GM21723 (cell line): ENCODE measurements around the gene SETD5.

Source experiments
- ATAC-seq: cut with Tn5 transposase; IDR thresholded peaks from one replicate; pipeline ENCODE4 v1.9.1; 2021; ENCODE audit warnings: mild to moderate bottlenecking, moderate library complexity; ENCODE audit not compliant: unreplicated experiment

Gene SETD5, protein sequence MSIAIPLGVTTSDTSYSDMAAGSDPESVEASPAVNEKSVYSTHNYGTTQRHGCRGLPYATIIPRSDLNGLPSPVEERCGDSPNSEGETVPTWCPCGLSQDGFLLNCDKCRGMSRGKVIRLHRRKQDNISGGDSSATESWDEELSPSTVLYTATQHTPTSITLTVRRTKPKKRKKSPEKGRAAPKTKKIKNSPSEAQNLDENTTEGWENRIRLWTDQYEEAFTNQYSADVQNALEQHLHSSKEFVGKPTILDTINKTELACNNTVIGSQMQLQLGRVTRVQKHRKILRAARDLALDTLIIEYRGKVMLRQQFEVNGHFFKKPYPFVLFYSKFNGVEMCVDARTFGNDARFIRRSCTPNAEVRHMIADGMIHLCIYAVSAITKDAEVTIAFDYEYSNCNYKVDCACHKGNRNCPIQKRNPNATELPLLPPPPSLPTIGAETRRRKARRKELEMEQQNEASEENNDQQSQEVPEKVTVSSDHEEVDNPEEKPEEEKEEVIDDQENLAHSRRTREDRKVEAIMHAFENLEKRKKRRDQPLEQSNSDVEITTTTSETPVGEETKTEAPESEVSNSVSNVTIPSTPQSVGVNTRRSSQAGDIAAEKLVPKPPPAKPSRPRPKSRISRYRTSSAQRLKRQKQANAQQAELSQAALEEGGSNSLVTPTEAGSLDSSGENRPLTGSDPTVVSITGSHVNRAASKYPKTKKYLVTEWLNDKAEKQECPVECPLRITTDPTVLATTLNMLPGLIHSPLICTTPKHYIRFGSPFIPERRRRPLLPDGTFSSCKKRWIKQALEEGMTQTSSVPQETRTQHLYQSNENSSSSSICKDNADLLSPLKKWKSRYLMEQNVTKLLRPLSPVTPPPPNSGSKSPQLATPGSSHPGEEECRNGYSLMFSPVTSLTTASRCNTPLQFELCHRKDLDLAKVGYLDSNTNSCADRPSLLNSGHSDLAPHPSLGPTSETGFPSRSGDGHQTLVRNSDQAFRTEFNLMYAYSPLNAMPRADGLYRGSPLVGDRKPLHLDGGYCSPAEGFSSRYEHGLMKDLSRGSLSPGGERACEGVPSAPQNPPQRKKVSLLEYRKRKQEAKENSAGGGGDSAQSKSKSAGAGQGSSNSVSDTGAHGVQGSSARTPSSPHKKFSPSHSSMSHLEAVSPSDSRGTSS (N-terminal part only)

GRCh38 chr3:9397332-9397905 is at the start of gene SETD5:
TSS of gene SETD5 (plus strand) at chr3:9397615. CDS start at chr3:9428939, 31,324 bp downstream.
- peak; percentile 54 for ATAC-seq

GRCh38 chr3:9347887-9348286 is 49.5 kb upstream of the SETD5 start:
- ATAC-seq: no peak

GRCh38 chr3:9349321-9350117 is 47.9 kb upstream of the SETD5 start:
- ATAC-seq: no peak

DNA sequence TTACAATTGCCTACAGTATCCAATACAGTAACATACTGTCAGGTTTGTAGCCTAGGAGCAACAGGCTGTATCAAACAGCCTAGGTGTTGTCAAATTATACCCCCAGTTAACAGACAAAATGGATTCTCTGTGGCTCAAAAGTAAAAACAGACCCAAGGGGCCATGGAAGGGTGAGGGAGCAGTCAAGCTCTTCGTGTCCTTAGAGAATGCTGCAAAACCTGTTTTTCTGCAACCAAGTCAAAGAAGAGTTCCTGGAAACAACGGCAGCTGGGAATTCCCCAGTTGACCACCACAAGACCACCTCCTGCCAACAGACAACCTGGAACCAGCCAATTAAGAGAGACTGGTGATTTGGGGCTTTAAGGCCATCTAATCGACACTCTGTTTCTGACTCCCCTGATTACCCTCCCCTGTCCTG is 45.7 kb upstream of the SETD5 start:
- no peak for ATAC-seq

DNA sequence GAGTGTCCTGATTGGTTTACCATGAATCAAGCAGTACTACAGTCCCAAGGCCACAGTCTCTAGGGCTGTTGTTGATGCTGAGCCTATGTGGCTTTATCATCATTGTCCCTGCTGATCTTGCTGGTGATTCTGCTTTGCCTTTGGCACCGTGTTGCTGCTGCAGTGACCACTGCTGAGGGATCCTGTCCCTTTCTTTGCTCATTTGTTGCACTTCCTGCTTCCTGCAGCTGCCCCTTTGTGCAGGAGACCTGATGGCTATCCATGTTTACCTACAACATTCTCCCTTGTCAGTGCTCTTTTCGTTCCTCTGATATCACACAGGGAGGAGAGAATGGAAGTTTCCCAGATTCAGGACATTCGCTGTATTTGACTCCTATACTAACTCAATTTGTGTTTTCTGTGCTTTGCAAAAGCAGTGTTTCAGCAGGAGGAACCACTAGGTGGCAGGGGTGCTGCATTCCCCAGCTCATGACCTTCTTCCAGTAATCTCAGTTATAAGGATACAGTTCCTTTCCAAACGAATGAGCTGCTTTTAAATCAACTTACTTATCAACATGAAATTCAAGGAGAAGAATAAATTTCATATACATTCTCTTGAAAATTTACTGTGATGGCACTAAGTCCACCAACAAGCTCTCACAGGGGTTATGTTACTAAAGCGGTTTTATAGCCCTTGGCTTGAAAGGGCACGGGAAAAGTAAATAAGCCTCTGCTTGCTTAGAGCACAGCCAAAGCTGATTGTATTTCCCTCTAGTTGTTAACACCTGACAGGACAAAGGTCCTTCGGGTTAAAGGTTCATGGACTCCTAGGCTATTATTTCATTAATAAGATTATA is 44.3 kb upstream of the SETD5 start:
- peak; percentile 71 for ATAC-seq

DNA sequence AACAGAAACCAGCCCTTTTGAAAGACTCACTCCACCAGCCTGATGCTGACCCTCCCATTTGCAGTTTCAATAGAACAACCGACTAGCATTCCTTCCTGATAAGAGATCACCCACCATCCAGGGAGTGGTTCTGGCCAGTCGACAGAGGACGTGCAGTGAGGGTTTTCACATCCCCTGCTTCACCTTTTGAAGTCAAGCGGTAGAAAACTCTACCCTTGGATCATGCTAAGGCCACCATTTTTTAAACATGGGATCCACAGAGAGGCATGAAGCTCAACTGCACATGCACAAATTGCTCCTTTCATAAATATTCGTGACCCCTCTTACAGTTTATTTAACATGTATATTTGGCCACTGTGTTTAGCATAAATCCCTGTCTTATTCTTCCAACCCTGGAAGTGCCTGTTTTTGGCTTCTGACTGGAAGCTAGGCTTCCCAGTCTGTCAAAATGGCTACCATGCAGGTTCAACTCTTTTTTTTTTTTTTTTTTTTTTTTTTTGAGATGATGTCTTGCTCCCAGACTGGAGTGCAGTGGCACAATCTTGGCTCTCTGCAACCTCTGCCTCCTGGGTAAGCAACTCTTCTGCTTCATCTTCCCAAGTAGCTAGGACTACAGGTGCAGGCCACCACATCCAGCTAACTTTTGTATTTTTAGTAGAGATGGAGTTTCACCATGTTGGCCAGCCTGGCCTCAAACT is 35.6 kb upstream of the SETD5 start:
- no peak for ATAC-seq

GRCh38 chr3:9362731-9363530 is 34.5 kb upstream of the SETD5 start, which contains the start of gene THUMPD3:
TSS of gene THUMPD3 (plus strand) at chr3:9363054. CDS start at chr3:9365069, 2,015 bp downstream.
- peak; percentile 99 for ATAC-seq

DNA sequence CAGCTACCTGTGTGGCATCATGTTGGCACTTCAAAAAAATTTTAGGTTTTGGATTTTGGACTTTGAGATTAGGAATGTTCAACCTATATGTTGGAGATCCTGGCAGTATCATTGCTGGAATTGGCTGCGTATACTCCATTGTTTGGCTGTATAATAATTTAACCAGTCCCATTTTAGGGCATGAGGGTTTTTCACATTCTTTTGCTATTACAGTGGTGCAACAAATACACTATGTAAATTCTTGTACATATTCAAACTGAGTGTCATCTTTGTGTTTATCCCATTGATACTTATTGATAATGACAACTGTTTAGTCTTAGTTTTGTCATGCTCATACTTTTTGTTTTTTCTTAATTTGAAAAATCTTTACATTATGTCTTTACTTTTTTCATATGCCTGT is 27.9 kb upstream of the SETD5 start:
- no peak for ATAC-seq

DNA sequence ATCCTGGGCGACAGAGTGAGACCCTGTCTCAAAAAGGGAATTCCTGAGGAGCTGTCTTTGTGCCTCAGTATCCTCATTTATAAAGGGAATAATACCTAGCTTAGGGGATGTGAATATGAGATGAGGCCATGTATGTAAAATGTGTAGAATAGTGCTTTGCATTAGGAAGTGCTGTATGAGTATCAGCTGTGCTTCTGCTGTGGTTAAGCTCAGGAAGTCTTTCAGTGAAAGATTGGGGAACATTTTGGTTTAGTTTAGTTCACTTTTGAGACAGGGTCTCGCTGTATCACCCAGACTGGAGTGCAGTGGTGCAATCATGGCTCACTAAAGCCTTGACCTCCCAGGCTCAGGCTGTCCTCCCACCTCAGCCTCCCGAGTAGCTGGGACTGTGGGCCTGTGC is 23.9 kb upstream of the SETD5 start:
- ATAC-seq: no peak

- ATAC-seq: no peak
Measured at GRCh38 chr3:9377981-9378380, 19.4 kb upstream of the SETD5 start.

DNA sequence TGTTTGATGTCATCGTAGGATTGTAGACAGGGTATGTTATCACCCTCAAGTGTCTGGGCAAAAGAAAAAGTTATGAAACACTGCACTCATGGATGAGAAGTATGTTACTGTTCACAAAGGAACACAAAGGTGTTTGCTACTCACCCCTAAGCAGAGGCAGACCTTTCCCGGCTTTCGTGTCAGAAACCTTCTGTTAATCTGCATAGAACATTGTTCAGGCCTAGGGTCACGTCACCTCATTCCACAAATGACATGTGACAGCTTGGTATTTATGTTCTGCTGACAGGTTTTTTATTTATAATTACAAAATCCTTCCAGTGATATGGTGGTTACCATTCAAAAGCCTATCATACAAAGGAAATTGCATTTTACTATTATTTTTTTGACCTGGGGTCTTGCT is 18.1 kb upstream of the SETD5 start:
- no peak for ATAC-seq

DNA sequence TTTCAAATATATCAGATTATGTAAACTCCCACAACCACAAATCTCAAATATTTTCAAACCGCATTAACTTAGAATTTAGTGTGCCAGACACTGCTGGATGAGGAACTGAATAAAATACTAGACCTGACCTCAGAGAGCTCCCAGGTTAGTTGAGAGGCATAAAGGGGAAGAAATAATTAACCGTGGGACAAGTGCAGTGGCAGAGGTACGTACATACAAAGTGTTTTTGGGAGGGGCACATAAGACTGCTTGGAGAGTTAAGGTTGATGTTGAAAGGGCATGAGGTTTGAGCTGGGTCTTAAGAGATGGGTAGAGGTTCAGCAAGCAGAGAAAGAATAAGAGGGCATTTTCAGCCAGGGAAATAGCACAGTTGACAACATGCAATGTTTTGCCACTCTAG is 17.4 kb upstream of the SETD5 start:
- no peak for ATAC-seq

DNA sequence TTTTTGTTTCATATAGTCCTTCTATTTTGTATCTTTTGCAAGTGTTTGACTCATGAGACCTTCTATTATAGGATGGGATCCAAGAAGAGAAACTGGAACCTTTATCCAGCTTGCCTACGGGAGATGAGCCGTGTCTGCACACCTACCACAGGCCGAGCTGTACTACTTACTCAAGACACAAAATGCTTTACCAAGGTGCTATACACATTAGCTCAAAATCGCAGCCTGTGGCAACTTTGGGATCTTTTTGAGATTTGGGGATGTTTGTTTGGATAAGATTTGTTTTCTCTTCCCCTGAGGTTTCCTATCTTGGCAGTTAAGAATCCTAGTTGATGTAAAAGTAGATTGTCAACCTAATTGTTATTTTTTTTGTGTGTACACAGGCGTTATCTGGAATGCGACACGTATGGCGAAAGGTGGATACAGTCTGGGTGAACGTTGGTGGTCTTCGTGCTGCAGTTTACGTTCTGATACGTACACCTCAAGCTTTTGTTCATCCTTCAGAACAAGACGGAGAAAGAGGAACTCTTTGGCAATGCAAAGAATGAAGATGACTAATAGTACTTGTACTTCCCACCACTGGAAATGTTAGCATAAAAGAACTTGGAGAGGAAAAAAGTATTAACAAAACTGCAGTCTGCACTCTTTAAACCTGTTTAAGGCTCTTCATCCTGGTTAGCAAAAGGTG is 13.1 kb upstream of the SETD5 start:
- no peak for ATAC-seq

- no peak for ATAC-seq
Measured at GRCh38 chr3:9385187-9386077, 12.0 kb upstream of the SETD5 start.

- ATAC-seq: no peak
Measured at GRCh38 chr3:9386078-9386459, 11.3 kb upstream of the SETD5 start.
